HCT116 (cell line): ENCODE results near the gene SOS1. TPM values are rescaled to one million over a fixed set of nuclear protein-coding genes. Genes with fewer than 3 reads are reported as not detected.

ENCODE experiments used
- ATAC-seq: fragments of 200-7000 bp; cut with Tn5 transposase; 2 replicates; pipeline ENCODE4 v1.9.1; 2020; ENCODE audit warnings: mild to moderate bottlenecking, moderate library complexity
- BruUV-seq: library from RNA; stranded (reverse); fragments of 400-500 nt; replicated peaks from 2 replicates; lab custom pipeline; 2021; lab: Mats Ljungman, UMichigan
- CTCF ChIA-PET: fragments of 300-600 bp; sonication (Branson Sonifier 250); formaldehyde crosslinking; loops from one replicate; lab custom pipeline; 2021; ENCODE audit warnings: antibody characterized with exemption; lab: Charles Lee
- POLR2A ChIA-PET: fragments of 300-600, 350-600 bp; sonication (Branson Sonifier 250); formaldehyde crosslinking; loops from one replicate; lab custom pipeline; 2021; ENCODE audit warnings: antibody characterized with exemption; lab: Charles Lee
- RAD21 ChIA-PET, 2 experiments: fragments of 300-600 bp; sonication (Branson Sonifier 250); formaldehyde crosslinking; loops; one replicate each; lab custom pipeline; 2023; ENCODE audit warnings: low total read pairs in 2 of 2; ENCODE audit not compliant: uncharacterized antibody in 2 of 2, unreplicated experiment in 2 of 2, low non-redundant PET in 1 of 2; lab: Charles Lee
- DNase-seq: peaks from one replicate; pipeline ENCODE4 v3.0.0-alpha.2; 2010; ENCODE audit warnings: low read depth, low spot score
- H2AFZ ChIP-seq: fragments of 200-600 bp; shearing (Covaris generic), sonication (generic); 2 replicates; pipeline ENCODE4 v1.6.1; 2017; ENCODE audit warnings: low read depth, mixed run types, mixed read lengths, antibody characterized with exemption, low read length; ENCODE audit not compliant: poor library complexity, severe bottlenecking
- H3K27ac ChIP-seq: 2 replicates; pipeline ENCODE4 v1.5.1; 2012; ENCODE audit warnings: low read depth, low read length
- H3K27me3 ChIP-seq: fragments of 200-600 bp; sonication (generic); 2 replicates; pipeline ENCODE4 v1.6.1; 2016; ENCODE audit warnings: mixed run types, low read length, mixed read lengths; ENCODE audit not compliant: insufficient read depth
- H3K36me3 ChIP-seq, 2 experiments: fragments of 200-500 bp in 1 of 2; fragments of 200-600 bp in 1 of 2; sonication (Bioruptor generic) in 1 of 2; sonication (generic) in 1 of 2; 2 replicates each; pipeline versions ENCODE4 v1.5.1 to v1.6.1; 2014 to 2016; ENCODE audit warnings: low read length in 2 of 2, inconsistent platforms in 1 of 2, mixed read lengths in 1 of 2, mixed run types in 1 of 2; ENCODE audit not compliant: insufficient read depth in 2 of 2, control insufficient read depth in 1 of 2
- H3K4me1 ChIP-seq, 2 experiments: fragments of 200-600 bp in 1 of 2; sonication (generic) in 1 of 2; 2 replicates each; pipeline versions ENCODE4 v1.5.1 to v1.6.1; 2012 to 2017; ENCODE audit warnings: low read length in 2 of 2, inconsistent platforms in 1 of 2, mild to moderate bottlenecking in 1 of 2, mixed read lengths in 1 of 2, mixed run types in 1 of 2, moderate library complexity in 1 of 2; ENCODE audit not compliant: insufficient read depth in 2 of 2, control insufficient read depth in 1 of 2
- H3K4me2 ChIP-seq: fragments of 200-600 bp; sonication (generic); 2 replicates; pipeline ENCODE4 v1.6.1; 2017; ENCODE audit warnings: mixed run types, low read length, mixed read lengths
- H3K4me3 ChIP-seq, 2 experiments: fragments of 200-600 bp in 1 of 2; sonication (generic) in 1 of 2; replicated peaks in 1 of 2; 2 replicates each; pipeline ENCODE4 v1.5.1; 2011 to 2016; ENCODE audit warnings: low read length in 2 of 2, control low read depth in 1 of 2, low read depth in 1 of 2, mild to moderate bottlenecking in 1 of 2, mixed read lengths in 1 of 2, mixed run types in 1 of 2
- H3K79me2 ChIP-seq: fragments of 200-600 bp; sonication (generic); 2 replicates; pipeline ENCODE4 v1.6.1; 2017; ENCODE audit warnings: mild to moderate bottlenecking, mixed run types, low read length, moderate library complexity, mixed read lengths; ENCODE audit not compliant: insufficient read depth
- H3K9ac ChIP-seq: fragments of 200-600 bp; sonication (generic); 2 replicates; pipeline ENCODE4 v1.6.1; 2016; ENCODE audit warnings: low read length, mixed read lengths
- H3K9me2 ChIP-seq: fragments of 200-600 bp; sonication (generic), shearing (Covaris generic); 2 replicates; pipeline ENCODE4 v1.6.1; 2017; ENCODE audit warnings: mixed run types, mild to moderate bottlenecking, moderate library complexity; ENCODE audit not compliant: insufficient read depth
- H3K9me3 ChIP-seq, 2 experiments: fragments of 200-500 bp in 1 of 2; fragments of 200-600 bp in 1 of 2; sonication (Bioruptor generic) in 1 of 2; sonication (generic) in 1 of 2; 2 replicates each; pipeline ENCODE4 v1.6.1; 2014 to 2017; ENCODE audit warnings: low read length in 2 of 2, mixed read lengths in 2 of 2, inconsistent platforms in 1 of 2, low read depth in 1 of 2, mild to moderate bottlenecking in 1 of 2, mixed run types in 1 of 2, moderate library complexity in 1 of 2; ENCODE audit not compliant: control insufficient read depth in 1 of 2, insufficient read depth in 1 of 2
- H4K20me1 ChIP-seq: fragments of 200-600 bp; sonication (generic), shearing (Covaris generic); 2 replicates; pipeline ENCODE4 v1.6.1; 2017; ENCODE audit warnings: mixed run types, mild to moderate bottlenecking, moderate library complexity; ENCODE audit not compliant: insufficient read depth
- ATF3 ChIP-seq: IDR thresholded peaks from 2 replicates; pipeline ENCODE4 v1.6.1; 2012
- CBX3 ChIP-seq: IDR thresholded peaks from 2 replicates; pipeline ENCODE4 v1.6.1; 2012; ENCODE audit warnings: low read depth
- CEBPB ChIP-seq: IDR thresholded peaks from 2 replicates; pipeline ENCODE4 v1.6.1; 2012; ENCODE audit warnings: low read depth
- CTCF ChIP-seq, 3 experiments: fragments of 200-600 bp in 1 of 3; sonication (generic) in 1 of 3; IDR thresholded peaks in 2 of 3; conservative IDR thresholded peaks in 1 of 3; 2 replicates each; pipeline ENCODE4 v1.5.1; 2012 to 2017; ENCODE audit warnings: low read depth in 2 of 3, low read length in 2 of 3, antibody characterized with exemption in 1 of 3, borderline replicate concordance in 1 of 3, control low read depth in 1 of 3, mild to moderate bottlenecking in 1 of 3, mixed read lengths in 1 of 3, mixed run types in 1 of 3, moderate library complexity in 1 of 3; ENCODE audit not compliant: insufficient read depth in 1 of 3
- EGR1 ChIP-seq: IDR thresholded peaks from 2 replicates; pipeline ENCODE4 v1.6.1; 2012; ENCODE audit warnings: low read depth
- EZH2 ChIP-seq: fragments of 200-600 bp; sonication (generic); IDR thresholded peaks from 2 replicates; pipeline ENCODE4 v1.6.1; 2017; ENCODE audit warnings: antibody characterized with exemption, mixed run types
- JUND ChIP-seq: IDR thresholded peaks from 2 replicates; pipeline ENCODE4 v1.6.1; 2012
- POLR2A ChIP-seq: IDR thresholded peaks from 2 replicates; pipeline ENCODE4 v1.7.0; 2011; ENCODE audit warnings: borderline replicate concordance; ENCODE audit not compliant: insufficient read depth, insufficient read length; ENCODE audit errors: extremely low read depth
- POLR2AphosphoS5 ChIP-seq: IDR thresholded peaks from 2 replicates; pipeline ENCODE4 v1.6.1; 2011; ENCODE audit warnings: mild to moderate bottlenecking, low read depth, low read length, moderate library complexity
- SIN3A ChIP-seq: IDR thresholded peaks from 2 replicates; pipeline ENCODE4 v1.6.1; 2012; ENCODE audit warnings: low read depth
- SRF ChIP-seq: IDR thresholded peaks from 2 replicates; pipeline ENCODE4 v1.6.1; 2012; ENCODE audit warnings: low read depth
- ZFX ChIP-seq: fragments of 450-650 bp; IDR thresholded peaks from 2 replicates; pipeline ENCODE4 v1.6.1; 2017
- ZNF274 ChIP-seq: fragments of 200-500 bp; sonication (Bioruptor generic); IDR thresholded peaks from 2 replicates; pipeline ENCODE4 v1.6.1; 2014; ENCODE audit warnings: mild to moderate bottlenecking, low read depth, low read length, inconsistent platforms
- intact Hi-C: fragments of 100-400 bp; cut with micrococcal nuclease; formaldehyde crosslinking; loops from 2 replicates; pipeline ENCODE4 v1.10.0; 2022
- total RNA-seq: library from RNA; stranded (reverse); gene quantifications from one replicate; pipeline ENCODE4 v1.2.1, GENCODE V29; 2021; ENCODE audit not compliant: unreplicated experiment

Gene SOS1
- total RNA-seq, 1 experiment from 2014 or later, result 19.4 TPM

DNA sequence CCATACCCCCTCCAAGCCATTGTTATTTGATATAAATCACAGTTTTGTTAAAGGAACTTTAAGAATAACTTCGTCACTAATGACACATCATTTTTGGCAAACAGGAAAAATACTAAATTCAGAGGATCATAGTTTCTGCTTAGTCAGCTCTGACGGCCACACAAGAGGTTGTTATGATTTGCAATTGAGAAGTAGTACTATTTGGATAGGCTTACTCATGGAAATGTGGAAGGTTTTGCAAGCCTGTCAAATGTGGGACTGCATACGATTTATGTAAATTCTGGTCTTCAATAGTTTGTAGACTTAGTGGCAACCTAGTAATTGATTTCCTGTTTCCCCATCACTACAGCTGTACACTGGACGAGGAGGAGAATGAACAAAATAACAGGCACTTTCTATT is 123.1 kb downstream of the SOS1 start (continued):
- TF ChIP-seq SRF (no peak), ZNF274 (no peak), CBX3 (no peak), POLR2AphosphoS5 (no peak)
- TF ChIP-seq, all 23 proteins: peak for 0

GRCh38 chr2:38991899-38992298 is 129.0 kb downstream of the SOS1 start:
- DNase-seq, result no peak
- CTCF ChIA-PET, result no interaction called here
- H3K4me2 ChIP-seq, result no peak overlapping the region
- no peak for TF ChIP-seq POLR2AphosphoS5
- no peak for TF ChIP-seq POLR2A
- no peak for TF ChIP-seq CEBPB
- TF ChIP-seq SRF, result no peak
- TF ChIP-seq ZFX, result no peak
- no peak for TF ChIP-seq EZH2
- TF ChIP-seq ZNF274, result no peak
- no peak for TF ChIP-seq ATF3
- TF ChIP-seq CTCF (IDR thresholded peaks at IDR 0.05 in 2 of 3, conservative IDR thresholded peaks at IDR 0.05 in 1 of 3; ENCODE audit: borderline replicate concordance in 1 of 3, insufficient read depth in 1 of 3, low read depth in 2 of 3, low read length in 2 of 3), result no peak
- TF ChIP-seq SIN3A, result no peak
- TF ChIP-seq EGR1, result no peak
- TF ChIP-seq JUND, result no peak
- TF ChIP-seq, all 23 proteins: peak for 0
- H3K9ac ChIP-seq, result no peak overlapping the region
- no peak overlapping the region for H3K4me3 ChIP-seq
- ATAC-seq, result no peak
- ChIA-PET RAD21 (no interaction called here), POLR2A (no interaction called here)
- no TSS peak for BruUV-seq
- H2AFZ ChIP-seq, result no peak overlapping the region
- H3K27ac ChIP-seq, result no peak overlapping the region
- H3K79me2 ChIP-seq, result no peaks in the 10 kb centered on the region
- no peaks in the 10 kb centered on the region for H3K9me2 ChIP-seq
- intact Hi-C loops, result no loop called here
- H3K9me3 ChIP-seq, result no peaks in the 10 kb centered on the region
- no peaks in the 10 kb centered on the region for H4K20me1 ChIP-seq
- H3K4me1 ChIP-seq, result no peaks in the 10 kb centered on the region
- H3K27me3 ChIP-seq, result no peaks in the 10 kb centered on the region
- peaks cover 0 to 8% of the 10 kb centered on the region in 2 experiments; a peak in 1 of 4 replicates for H3K36me3 ChIP-seq
